ENCODE data around the gene UPK3B. TPM values are rescaled to one million over a fixed set of nuclear protein-coding genes. Genes with fewer than 3 reads are reported as not detected.
"Not testable (repeated sequence)": the region's sequence is repeated elsewhere in the genome, so short reads cannot be mapped to it uniquely, and the experiment has no call there.

Gene UPK3B
- total RNA-seq, 1 experiment from 2014 or later, result 3.0 TPM

DNA sequence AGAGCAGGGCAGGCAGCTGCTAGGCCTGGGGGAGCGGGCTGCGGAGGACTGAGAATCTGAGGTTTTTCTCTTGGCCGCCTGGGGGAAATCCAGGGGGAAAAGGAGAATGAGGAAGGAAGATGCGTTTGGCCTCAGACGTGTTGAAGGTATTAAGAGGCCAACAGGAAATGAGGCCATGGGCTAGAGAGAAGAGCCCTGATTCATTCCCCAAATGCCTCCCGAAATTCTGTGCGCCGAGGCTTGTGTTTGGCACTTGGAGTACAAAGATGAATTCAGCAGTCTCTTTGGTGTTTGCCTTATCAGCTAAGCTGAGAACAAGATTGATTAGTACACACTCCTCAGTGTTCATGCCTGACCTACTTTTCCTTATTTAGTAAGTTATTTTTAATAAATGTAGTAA is 44.4 kb upstream of the UPK3B start:
- H3K4me2 ChIP-seq (ENCODE audit: low read length); intact Hi-C loops (cut with micrococcal nuclease); H3K36me3 ChIP-seq (ENCODE audit: low read depth, low read length); H3K79me2 ChIP-seq (ENCODE audit: low read length); DNase-seq; H3K9ac ChIP-seq (ENCODE audit: low read length); H2AFZ ChIP-seq (ENCODE audit: low read length); H3K9me2 ChIP-seq (replicated peaks; ENCODE audit: low read length); H3K9me3 ChIP-seq (ENCODE audit: low read length); H3K27ac ChIP-seq (ENCODE audit: low read length); H4K20me1 ChIP-seq (ENCODE audit: low read length); POLR2A ChIA-PET (ENCODE audit: unreplicated experiment); BruUV-seq (replicated peaks); H3F3A ChIP-seq (ENCODE audit: low read length, unreplicated experiment); H3K4me1 ChIP-seq (ENCODE audit: insufficient read depth, low read length); CTCF ChIA-PET; H3K4me3 ChIP-seq (ENCODE audit: low read length); ATAC-seq; H3K27me3 ChIP-seq (ENCODE audit: low read length): not testable (repeated sequence)

DNA sequence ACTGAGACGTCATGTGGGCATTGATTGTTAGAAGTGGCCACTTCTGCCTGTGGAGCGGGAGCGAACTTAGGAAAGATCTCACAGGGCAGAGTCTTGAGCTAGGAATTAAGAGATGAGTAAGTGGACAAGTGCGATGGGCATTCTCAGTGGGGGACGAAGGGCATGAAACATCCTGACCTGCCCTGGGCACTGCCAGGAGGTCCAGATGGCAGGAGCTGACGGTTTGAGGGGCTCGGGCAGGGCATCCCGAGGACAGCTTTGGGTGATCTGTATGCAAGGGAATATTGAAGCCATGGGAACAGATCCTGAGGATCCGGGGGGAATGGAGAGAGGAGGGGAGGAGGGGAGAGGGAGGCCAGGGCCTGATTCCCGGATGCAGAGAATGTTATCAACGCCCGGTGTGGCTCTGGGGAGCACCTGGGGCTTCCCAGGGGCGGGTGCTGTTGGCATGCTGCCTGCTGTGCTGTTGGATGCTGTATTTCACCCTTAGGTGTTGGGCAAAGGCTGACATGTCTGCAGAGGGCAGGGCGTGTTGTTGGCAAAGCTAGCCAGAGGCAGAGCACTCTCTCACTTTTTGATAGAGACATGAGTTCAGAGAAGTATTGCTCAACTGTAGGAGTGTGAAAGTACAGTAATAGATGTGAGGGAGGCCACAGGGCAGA is 42.5 kb upstream of the UPK3B start:
- DNase-seq; H3K27me3 ChIP-seq (ENCODE audit: low read length); H3K27ac ChIP-seq (ENCODE audit: low read length); H3K4me3 ChIP-seq (ENCODE audit: low read length); H4K20me1 ChIP-seq (ENCODE audit: low read length); H3F3A ChIP-seq (ENCODE audit: low read length, unreplicated experiment); H3K36me3 ChIP-seq (ENCODE audit: low read depth, low read length); H3K4me2 ChIP-seq (ENCODE audit: low read length); H3K9ac ChIP-seq (ENCODE audit: low read length); H3K9me2 ChIP-seq (replicated peaks; ENCODE audit: low read length); H2AFZ ChIP-seq (ENCODE audit: low read length); BruUV-seq (replicated peaks); intact Hi-C loops (cut with micrococcal nuclease); H3K4me1 ChIP-seq (ENCODE audit: insufficient read depth, low read length); H3K9me3 ChIP-seq (ENCODE audit: low read length); POLR2A ChIA-PET (ENCODE audit: unreplicated experiment); CTCF ChIA-PET; H3K79me2 ChIP-seq (ENCODE audit: low read length): not testable (repeated sequence)
- ATAC-seq, result 0 out of 2 replicates have a peak, but pooled peaks have one; percentile 23

GRCh38 chr7:76471556-76472221 is 38.7 kb upstream of the UPK3B start:
- BruUV-seq (replicated peaks); POLR2A ChIA-PET (ENCODE audit: unreplicated experiment); H3F3A ChIP-seq (ENCODE audit: low read length, unreplicated experiment); H3K9me3 ChIP-seq (ENCODE audit: low read length); H3K27ac ChIP-seq (ENCODE audit: low read length); H2AFZ ChIP-seq (ENCODE audit: low read length); intact Hi-C loops (cut with micrococcal nuclease); H4K20me1 ChIP-seq (ENCODE audit: low read length); CTCF ChIA-PET; H3K4me1 ChIP-seq (ENCODE audit: insufficient read depth, low read length); H3K9ac ChIP-seq (ENCODE audit: low read length); H3K4me3 ChIP-seq (ENCODE audit: low read length); H3K79me2 ChIP-seq (ENCODE audit: low read length); H3K9me2 ChIP-seq (replicated peaks; ENCODE audit: low read length); DNase-seq; H3K36me3 ChIP-seq (ENCODE audit: low read depth, low read length); H3K4me2 ChIP-seq (ENCODE audit: low read length); H3K27me3 ChIP-seq (ENCODE audit: low read length); ATAC-seq: not testable (repeated sequence)

GRCh38 chr7:76473097-76473496 is 37.3 kb upstream of the UPK3B start:
- H2AFZ ChIP-seq (ENCODE audit: low read length); H3K9me2 ChIP-seq (replicated peaks; ENCODE audit: low read length); ATAC-seq; H3K79me2 ChIP-seq (ENCODE audit: low read length); DNase-seq; H3K4me2 ChIP-seq (ENCODE audit: low read length); intact Hi-C loops (cut with micrococcal nuclease); BruUV-seq (replicated peaks); H3K36me3 ChIP-seq (ENCODE audit: low read depth, low read length); H3K27me3 ChIP-seq (ENCODE audit: low read length); H3F3A ChIP-seq (ENCODE audit: low read length, unreplicated experiment); H4K20me1 ChIP-seq (ENCODE audit: low read length); H3K9me3 ChIP-seq (ENCODE audit: low read length); H3K27ac ChIP-seq (ENCODE audit: low read length); H3K4me3 ChIP-seq (ENCODE audit: low read length); H3K9ac ChIP-seq (ENCODE audit: low read length); CTCF ChIA-PET; H3K4me1 ChIP-seq (ENCODE audit: insufficient read depth, low read length); POLR2A ChIA-PET (ENCODE audit: unreplicated experiment): not testable (repeated sequence)

DNA sequence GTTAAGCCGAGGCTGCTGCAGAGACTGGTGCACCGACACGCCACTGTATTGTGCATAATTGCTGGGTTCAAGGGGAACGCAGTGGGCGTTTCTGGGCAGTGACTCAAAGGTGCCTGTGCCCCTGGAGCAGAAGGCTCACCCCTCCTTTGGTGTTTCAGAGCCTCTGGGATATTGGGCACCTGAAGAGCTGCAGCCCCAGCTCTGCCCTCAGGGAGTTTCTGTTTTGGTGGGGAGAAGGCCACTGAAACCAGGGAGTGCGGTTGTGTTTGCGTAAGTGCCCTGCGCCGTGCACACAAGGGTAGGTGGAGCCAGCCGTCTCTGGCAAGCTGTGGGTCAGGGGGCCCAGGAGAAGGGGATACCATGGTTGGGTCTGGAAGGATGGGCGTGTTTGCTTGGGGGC is 34.1 kb upstream of the UPK3B start:
- H3F3A ChIP-seq (ENCODE audit: low read length, unreplicated experiment); CTCF ChIA-PET; H4K20me1 ChIP-seq (ENCODE audit: low read length); H3K27me3 ChIP-seq (ENCODE audit: low read length); BruUV-seq (replicated peaks); H3K79me2 ChIP-seq (ENCODE audit: low read length); DNase-seq; H3K27ac ChIP-seq (ENCODE audit: low read length); H3K4me1 ChIP-seq (ENCODE audit: insufficient read depth, low read length); H2AFZ ChIP-seq (ENCODE audit: low read length); H3K9ac ChIP-seq (ENCODE audit: low read length); H3K9me3 ChIP-seq (ENCODE audit: low read length); H3K4me2 ChIP-seq (ENCODE audit: low read length); intact Hi-C loops (cut with micrococcal nuclease); ATAC-seq; POLR2A ChIA-PET (ENCODE audit: unreplicated experiment); H3K36me3 ChIP-seq (ENCODE audit: low read depth, low read length); H3K4me3 ChIP-seq (ENCODE audit: low read length); H3K9me2 ChIP-seq (replicated peaks; ENCODE audit: low read length): not testable (repeated sequence)

- H4K20me1 ChIP-seq (ENCODE audit: low read length); H3K4me1 ChIP-seq (ENCODE audit: insufficient read depth, low read length); intact Hi-C loops (cut with micrococcal nuclease); CTCF ChIA-PET; H3K9ac ChIP-seq (ENCODE audit: low read length); POLR2A ChIA-PET (ENCODE audit: unreplicated experiment); H3K36me3 ChIP-seq (ENCODE audit: low read depth, low read length); H3F3A ChIP-seq (ENCODE audit: low read length, unreplicated experiment); DNase-seq; H3K4me2 ChIP-seq (ENCODE audit: low read length); H3K4me3 ChIP-seq (ENCODE audit: low read length); BruUV-seq (replicated peaks); H3K27ac ChIP-seq (ENCODE audit: low read length); H3K27me3 ChIP-seq (ENCODE audit: low read length); ATAC-seq; H3K9me2 ChIP-seq (replicated peaks; ENCODE audit: low read length); H2AFZ ChIP-seq (ENCODE audit: low read length); H3K9me3 ChIP-seq (ENCODE audit: low read length); H3K79me2 ChIP-seq (ENCODE audit: low read length): not testable (repeated sequence)
These were observed 33.4 kb upstream of the UPK3B start for GRCh38 chr7:76476742-76477474.
